ENCODE data around the gene BTBD17. TPM values are rescaled to one million over a fixed set of nuclear protein-coding genes. Genes with fewer than 3 reads are reported as not detected.

Gene BTBD17
- total RNA-seq, 4 donors from 2014 or later = not detected

DNA sequence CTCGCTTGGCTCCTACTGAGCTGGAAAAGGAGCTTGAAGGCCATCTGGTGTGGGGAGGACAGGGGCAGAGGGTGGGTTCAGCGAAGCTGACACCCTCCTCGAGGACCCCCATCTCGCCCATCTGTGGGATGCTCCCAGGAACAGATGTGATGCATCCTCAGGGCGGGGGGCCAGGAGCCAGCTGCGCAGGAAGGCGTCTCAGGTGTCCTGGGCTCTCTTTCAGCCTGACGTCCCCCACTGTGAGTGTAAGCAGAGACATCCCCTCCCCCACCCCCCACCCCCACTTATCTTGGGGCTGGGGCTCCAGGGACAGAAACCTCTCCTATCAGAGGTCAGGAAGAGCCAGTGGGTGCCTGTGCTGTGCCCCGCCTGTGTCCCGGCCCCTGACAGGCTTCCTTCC lies 19.4 kb downstream of the BTBD17 start:
- TF ChIP-seq, protein P1, sequence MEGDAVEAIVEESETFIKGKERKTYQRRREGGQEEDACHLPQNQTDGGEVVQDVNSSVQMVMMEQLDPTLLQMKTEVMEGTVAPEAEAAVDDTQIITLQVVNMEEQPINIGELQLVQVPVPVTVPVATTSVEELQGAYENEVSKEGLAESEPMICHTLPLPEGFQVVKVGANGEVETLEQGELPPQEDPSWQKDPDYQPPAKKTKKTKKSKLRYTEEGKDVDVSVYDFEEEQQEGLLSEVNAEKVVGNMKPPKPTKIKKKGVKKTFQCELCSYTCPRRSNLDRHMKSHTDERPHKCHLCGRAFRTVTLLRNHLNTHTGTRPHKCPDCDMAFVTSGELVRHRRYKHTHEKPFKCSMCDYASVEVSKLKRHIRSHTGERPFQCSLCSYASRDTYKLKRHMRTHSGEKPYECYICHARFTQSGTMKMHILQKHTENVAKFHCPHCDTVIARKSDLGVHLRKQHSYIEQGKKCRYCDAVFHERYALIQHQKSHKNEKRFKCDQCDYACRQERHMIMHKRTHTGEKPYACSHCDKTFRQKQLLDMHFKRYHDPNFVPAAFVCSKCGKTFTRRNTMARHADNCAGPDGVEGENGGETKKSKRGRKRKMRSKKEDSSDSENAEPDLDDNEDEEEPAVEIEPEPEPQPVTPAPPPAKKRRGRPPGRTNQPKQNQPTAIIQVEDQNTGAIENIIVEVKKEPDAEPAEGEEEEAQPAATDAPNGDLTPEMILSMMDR (IDR thresholded peaks at IDR 0.05 in 4 of 5, conservative IDR thresholded peaks at IDR 0.05 in 1 of 5) = no peak
- TF ChIP-seq POLR2A (IDR thresholded peaks at IDR 0.05) = no peak
- ATAC-seq (no peak), DNase-seq (no peak)
- Histone ChIP-seq H3K4me3 (no peak overlapping the region), H3K4me1 (no peaks in the 10 kb centered on the region), H3K27me3 (peaks cover 0 to 5% (median 0%) of the 10 kb centered on the region in 3 donors), H3K36me3 (no peaks in the 10 kb centered on the region), H3K27ac (no peak overlapping the region), H3K9me3 (no peaks in the 10 kb centered on the region)
- in situ Hi-C loops (cut with MboI; ENCODE audit: low sequenced_read_pairs in 4 of 4) (no loop called here), intact Hi-C loops (cut with DNase I; ENCODE audit: low total_unique reads) (no loop called here)

DNA sequence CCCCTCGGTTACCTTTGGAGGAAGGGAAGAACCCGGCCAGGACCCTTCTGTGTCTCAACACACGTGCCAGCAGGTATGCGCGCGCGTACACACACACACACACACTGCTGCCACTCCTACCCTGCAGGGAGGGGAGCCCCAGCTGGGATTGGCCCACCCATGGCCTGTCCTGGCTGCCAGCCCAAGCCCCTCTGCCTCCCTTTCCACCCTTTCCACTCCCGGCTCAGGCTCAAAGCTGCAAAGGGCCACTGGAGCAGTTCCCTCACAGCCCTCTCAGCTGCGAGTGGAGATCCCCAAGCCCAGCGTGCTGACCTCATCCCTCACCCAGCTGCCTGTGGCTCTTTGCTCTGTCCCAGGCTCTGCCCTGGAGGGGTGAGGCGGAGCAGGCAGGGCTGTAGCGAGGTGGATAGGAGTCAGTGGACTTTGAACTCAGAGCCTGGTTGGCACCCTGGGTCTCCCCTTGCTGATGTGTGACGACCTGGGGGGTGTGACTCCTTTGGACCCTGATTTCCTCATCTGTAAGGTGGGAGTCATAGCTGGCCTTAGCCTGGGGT lies 21.1 kb downstream of the BTBD17 start:
- Histone ChIP-seq H3K27me3 (peaks cover 0 to 8% (median 0%) of the 10 kb centered on the region in 3 donors), H3K9me3 (no peaks in the 10 kb centered on the region), H3K27ac (no peak overlapping the region), H3K36me3 (no peaks in the 10 kb centered on the region), H3K4me1 (no peaks in the 10 kb centered on the region), H3K4me3 (no peak overlapping the region)
- TF ChIP-seq POLR2A (IDR thresholded peaks at IDR 0.05) = no peak
- TF ChIP-seq, protein P1 (IDR thresholded peaks at IDR 0.05 in 4 of 5, conservative IDR thresholded peaks at IDR 0.05 in 1 of 5) = no peak
- intact Hi-C loops (cut with DNase I; ENCODE audit: low total_unique reads) (no loop called here), in situ Hi-C loops (cut with MboI; ENCODE audit: low sequenced_read_pairs in 4 of 4) (no loop called here)
- DNase-seq = no peak
- no peak for ATAC-seq

DNA sequence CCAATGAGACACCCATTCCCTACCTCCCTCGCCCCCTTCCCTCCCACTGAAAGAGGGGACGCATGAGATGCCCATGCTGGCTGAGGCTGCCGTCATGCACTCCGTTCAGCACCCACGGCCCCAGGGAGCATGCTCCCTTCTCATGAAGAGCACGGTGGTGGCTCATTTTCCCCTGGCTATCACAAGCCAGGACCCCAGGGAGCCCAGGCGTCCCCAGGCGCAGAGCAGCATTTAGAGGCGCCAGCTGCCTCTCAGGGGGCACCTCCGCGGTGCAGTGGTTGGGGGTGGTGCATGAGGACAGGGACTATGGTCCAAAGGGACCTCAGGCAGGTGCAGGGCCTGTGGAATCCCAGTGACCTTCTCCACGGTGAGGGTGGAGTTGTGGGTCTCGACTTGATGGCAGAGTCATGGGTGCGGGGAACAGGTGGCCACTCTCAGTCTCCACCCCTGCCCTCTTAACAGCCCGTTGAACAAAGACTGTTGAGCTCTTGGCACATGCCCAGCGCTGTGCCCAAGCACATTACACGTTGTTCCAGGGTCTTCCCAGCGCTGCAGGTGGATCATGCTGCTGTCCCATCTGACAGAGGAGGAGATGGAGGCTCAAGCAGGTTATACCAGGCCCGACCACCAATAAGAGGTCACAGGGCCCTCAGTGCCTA lies 22.0 kb downstream of the BTBD17 start:
- no peak overlapping the region for H3K27ac ChIP-seq
- no peaks in the 10 kb centered on the region for H3K4me1 ChIP-seq
- no peak for DNase-seq
- no peak overlapping the region for H3K4me3 ChIP-seq
- no peaks in the 10 kb centered on the region for H3K36me3 ChIP-seq
- H3K9me3 ChIP-seq = no peaks in the 10 kb centered on the region
- peaks cover 0 to 8% (median 0%) of the 10 kb centered on the region in 3 donors for H3K27me3 ChIP-seq
- TF ChIP-seq, protein P1 (IDR thresholded peaks at IDR 0.05 in 4 of 5, conservative IDR thresholded peaks at IDR 0.05 in 1 of 5) = no peak
- no peak for TF ChIP-seq POLR2A (IDR thresholded peaks at IDR 0.05)
- ATAC-seq = no peak
- intact Hi-C loops (cut with DNase I; ENCODE audit: low total_unique reads) (no loop called here), in situ Hi-C loops (cut with MboI; ENCODE audit: low sequenced_read_pairs in 4 of 4) (no loop called here)

DNA sequence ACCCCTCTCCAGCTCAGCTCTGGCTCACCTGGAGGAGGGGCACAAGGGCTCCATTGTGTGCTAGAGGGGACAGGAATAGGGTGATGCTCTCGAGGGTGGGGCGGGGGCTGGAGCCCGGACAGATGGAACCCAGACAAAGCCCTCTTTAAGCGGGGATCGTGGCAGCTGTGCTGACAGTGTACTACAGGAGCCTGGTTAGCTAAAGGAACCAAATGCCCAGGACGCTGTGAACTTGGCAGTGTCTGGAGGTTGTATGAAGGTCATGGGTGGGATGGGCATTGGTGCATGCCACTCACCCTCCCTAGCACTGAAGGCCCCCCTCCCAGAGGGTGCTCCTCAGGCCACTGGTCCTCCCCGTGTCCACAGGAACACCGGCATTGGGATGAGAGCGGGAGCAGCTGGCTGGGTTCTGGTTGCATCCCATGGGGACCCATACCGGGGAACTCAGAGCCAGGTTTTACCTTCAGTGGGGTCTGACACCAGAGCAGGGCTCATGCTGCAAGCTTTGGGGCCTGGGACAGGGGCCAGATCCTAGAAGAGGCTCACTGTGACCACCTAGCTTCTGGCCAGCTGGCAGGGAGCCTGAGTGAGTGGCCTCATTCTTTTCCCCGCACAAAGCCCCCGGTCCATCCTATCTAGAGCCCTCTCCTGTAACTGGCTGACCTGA lies 23.7 kb downstream of the BTBD17 start:
- H3K4me1 ChIP-seq = no peaks in the 10 kb centered on the region
- no peak for DNase-seq
- no peaks in the 10 kb centered on the region for H3K36me3 ChIP-seq
- H3K27me3 ChIP-seq = peaks cover 0 to 11% (median 0%) of the 10 kb centered on the region in 3 donors
- TF ChIP-seq POLR2A (IDR thresholded peaks at IDR 0.05) = no peak
- TF ChIP-seq, protein P1 (IDR thresholded peaks at IDR 0.05 in 4 of 5, conservative IDR thresholded peaks at IDR 0.05 in 1 of 5) = no peak
- no peak overlapping the region for H3K27ac ChIP-seq
- no peaks in the 10 kb centered on the region for H3K9me3 ChIP-seq
- intact Hi-C loops (cut with DNase I; ENCODE audit: low total_unique reads) = no loop called here
- in situ Hi-C loops (cut with MboI; ENCODE audit: low sequenced_read_pairs in 4 of 4) = no loop called here
- ATAC-seq = no peak
- no peak overlapping the region for H3K4me3 ChIP-seq

Data from gastrocnemius medialis (tissue), 4 donors.